ENCODE data around the gene GSX1.

GSX1 gene

GRCh38 chr13:27830010-27830409, 37.7 kb downstream of the GSX1 start:
- H3K4me3 ChIP-seq (ENCODE audit: low read depth, low read length), result peak overlapping the region; percentile 21
- peak; percentile 73 for TF ChIP-seq CTCF (conservative IDR thresholded peaks at IDR 0.05; ENCODE audit: low read depth, low read length)
- peak; percentile 18 for DNase-seq (ENCODE audit: low read depth)

- H3K4me3 ChIP-seq (ENCODE audit: low read depth, low read length), result no peak overlapping the region
- no peak for DNase-seq (ENCODE audit: low read depth)
- no peak for TF ChIP-seq CTCF (conservative IDR thresholded peaks at IDR 0.05; ENCODE audit: low read depth, low read length)
These were observed 40.9 kb downstream of the GSX1 start for GRCh38 chr13:27833206-27833605.

GRCh38 chr13:27834095-27834494, 41.8 kb downstream of the GSX1 start:
- no peak for TF ChIP-seq CTCF (conservative IDR thresholded peaks at IDR 0.05; ENCODE audit: low read depth, low read length)
- H3K4me3 ChIP-seq (ENCODE audit: low read depth, low read length), result no peak overlapping the region
- no peak for DNase-seq (ENCODE audit: low read depth)

- H3K4me3 ChIP-seq (ENCODE audit: low read depth, low read length), result no peak overlapping the region
- TF ChIP-seq CTCF (conservative IDR thresholded peaks at IDR 0.05; ENCODE audit: low read depth, low read length), result no peak
- no peak for DNase-seq (ENCODE audit: low read depth)
These were observed 43.5 kb downstream of the GSX1 start for GRCh38 chr13:27835799-27836198.

- no peak overlapping the region for H3K4me3 ChIP-seq (ENCODE audit: low read depth, low read length)
- no peak for TF ChIP-seq CTCF (conservative IDR thresholded peaks at IDR 0.05; ENCODE audit: low read depth, low read length)
- DNase-seq (ENCODE audit: low read depth), result peak; percentile 5
These were observed 47.7 kb downstream of the GSX1 start for GRCh38 chr13:27839809-27840467.

GRCh38 chr13:27842571-27842970, 50.3 kb downstream of the GSX1 start:
- DNase-seq (ENCODE audit: low read depth), result no peak
- H3K4me3 ChIP-seq (ENCODE audit: low read depth, low read length), result no peak overlapping the region
- TF ChIP-seq CTCF (conservative IDR thresholded peaks at IDR 0.05; ENCODE audit: low read depth, low read length), result no peak

All from choroid plexus epithelial cell (primary cell).